ENCODE measurements around the gene MAB21L4.

The MAB21L4 gene

GRCh38 chr2:240881913-240882312 lies 14.0 kb downstream of the MAB21L4 start:
- no peak for DNase-seq (ENCODE audit: extremely low read depth, insufficient read length)
- TF ChIP-seq, protein P1, sequence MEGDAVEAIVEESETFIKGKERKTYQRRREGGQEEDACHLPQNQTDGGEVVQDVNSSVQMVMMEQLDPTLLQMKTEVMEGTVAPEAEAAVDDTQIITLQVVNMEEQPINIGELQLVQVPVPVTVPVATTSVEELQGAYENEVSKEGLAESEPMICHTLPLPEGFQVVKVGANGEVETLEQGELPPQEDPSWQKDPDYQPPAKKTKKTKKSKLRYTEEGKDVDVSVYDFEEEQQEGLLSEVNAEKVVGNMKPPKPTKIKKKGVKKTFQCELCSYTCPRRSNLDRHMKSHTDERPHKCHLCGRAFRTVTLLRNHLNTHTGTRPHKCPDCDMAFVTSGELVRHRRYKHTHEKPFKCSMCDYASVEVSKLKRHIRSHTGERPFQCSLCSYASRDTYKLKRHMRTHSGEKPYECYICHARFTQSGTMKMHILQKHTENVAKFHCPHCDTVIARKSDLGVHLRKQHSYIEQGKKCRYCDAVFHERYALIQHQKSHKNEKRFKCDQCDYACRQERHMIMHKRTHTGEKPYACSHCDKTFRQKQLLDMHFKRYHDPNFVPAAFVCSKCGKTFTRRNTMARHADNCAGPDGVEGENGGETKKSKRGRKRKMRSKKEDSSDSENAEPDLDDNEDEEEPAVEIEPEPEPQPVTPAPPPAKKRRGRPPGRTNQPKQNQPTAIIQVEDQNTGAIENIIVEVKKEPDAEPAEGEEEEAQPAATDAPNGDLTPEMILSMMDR (IDR thresholded peaks at IDR 0.05; ENCODE audit: insufficient read depth, low read length, poor library complexity, severe bottlenecking), result no peak

DNA sequence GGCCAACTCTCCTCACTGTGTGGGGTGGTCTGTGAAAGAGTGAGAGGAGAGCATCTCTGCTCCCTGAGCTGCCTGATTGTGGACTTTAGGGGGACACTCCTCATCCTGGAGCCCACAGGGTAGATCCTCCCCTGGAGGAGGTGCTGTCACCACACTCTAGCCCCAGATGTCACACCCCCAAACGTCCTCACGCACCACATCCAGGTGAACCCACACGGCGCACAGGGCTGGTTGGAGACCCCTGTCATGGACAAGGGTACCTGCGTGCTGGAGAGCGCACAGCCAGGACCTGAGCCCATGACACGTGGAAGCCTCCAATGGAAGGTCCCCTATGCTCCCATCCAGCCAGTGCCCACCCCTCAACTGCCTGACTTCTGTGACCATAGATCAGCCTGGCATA lies 16.9 kb downstream of the MAB21L4 start:
- TF ChIP-seq, protein P1 (IDR thresholded peaks at IDR 0.05; ENCODE audit: insufficient read depth, low read length, poor library complexity, severe bottlenecking), result no peak
- Histone ChIP-seq H3K4me3 (replicated peaks; ENCODE audit: low read depth, low read length) (no peak overlapping the region), H3K27me3 (replicated peaks; ENCODE audit: control insufficient read depth, insufficient read depth, low read length) (no peaks in the 10 kb centered on the region; the same call in 1 of the 2 replicates), H3K36me3 (ENCODE audit: control insufficient read depth, insufficient read depth, low read length) (no peaks in the 10 kb centered on the region)
- no peak for DNase-seq (ENCODE audit: extremely low read depth, insufficient read length)

More at GRCh38 chr2:240881913-240882312, 14.0 kb downstream of the MAB21L4 start:
- Histone ChIP-seq H3K36me3 (ENCODE audit: control insufficient read depth, insufficient read depth, low read length) (no peaks in the 10 kb centered on the region), H3K4me3 (replicated peaks; ENCODE audit: low read depth, low read length) (no peak overlapping the region), H3K27me3 (replicated peaks; ENCODE audit: control insufficient read depth, insufficient read depth, low read length) (no peaks in the 10 kb centered on the region)

DNA sequence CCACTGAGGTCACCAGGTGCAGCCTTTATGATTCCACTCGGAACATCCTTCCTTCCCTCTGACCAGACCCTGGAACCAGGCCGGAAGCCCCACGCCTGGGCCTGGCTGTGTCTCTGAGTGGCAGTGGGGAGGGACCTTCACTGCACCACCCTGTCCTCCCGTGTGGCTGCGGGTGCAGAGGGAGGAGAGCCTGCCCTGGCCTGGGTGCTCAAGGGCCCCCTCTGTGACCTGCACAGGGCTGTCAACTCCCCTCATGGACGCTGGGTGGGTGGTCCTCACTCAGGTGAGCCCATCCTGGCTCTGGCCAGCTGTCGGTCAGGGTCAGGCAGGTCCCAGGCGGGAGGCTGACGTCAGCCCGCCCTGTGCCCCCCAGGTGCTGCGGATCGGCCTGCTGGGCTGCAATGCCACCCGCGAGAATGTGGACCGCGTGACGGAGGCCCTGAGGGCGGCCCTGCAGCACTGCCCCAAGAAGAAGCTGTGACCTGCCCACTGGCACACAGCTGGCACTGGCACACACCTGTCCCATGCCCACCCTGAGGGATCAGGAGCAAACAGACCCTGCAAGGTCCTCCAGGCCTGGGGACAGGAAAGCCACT lies 17.5 kb downstream of the MAB21L4 start:
- Histone ChIP-seq H3K4me3 (replicated peaks; ENCODE audit: low read depth, low read length) (no peak overlapping the region), H3K36me3 (ENCODE audit: control insufficient read depth, insufficient read depth, low read length) (no peaks in the 10 kb centered on the region), H3K27me3 (replicated peaks; ENCODE audit: control insufficient read depth, insufficient read depth, low read length) (no peaks in the 10 kb centered on the region; the same call in 1 of the 2 replicates)
- no peak for DNase-seq (ENCODE audit: extremely low read depth, insufficient read length)
- TF ChIP-seq, protein P1 (IDR thresholded peaks at IDR 0.05; ENCODE audit: insufficient read depth, low read length, poor library complexity, severe bottlenecking), result no peak

DNA sequence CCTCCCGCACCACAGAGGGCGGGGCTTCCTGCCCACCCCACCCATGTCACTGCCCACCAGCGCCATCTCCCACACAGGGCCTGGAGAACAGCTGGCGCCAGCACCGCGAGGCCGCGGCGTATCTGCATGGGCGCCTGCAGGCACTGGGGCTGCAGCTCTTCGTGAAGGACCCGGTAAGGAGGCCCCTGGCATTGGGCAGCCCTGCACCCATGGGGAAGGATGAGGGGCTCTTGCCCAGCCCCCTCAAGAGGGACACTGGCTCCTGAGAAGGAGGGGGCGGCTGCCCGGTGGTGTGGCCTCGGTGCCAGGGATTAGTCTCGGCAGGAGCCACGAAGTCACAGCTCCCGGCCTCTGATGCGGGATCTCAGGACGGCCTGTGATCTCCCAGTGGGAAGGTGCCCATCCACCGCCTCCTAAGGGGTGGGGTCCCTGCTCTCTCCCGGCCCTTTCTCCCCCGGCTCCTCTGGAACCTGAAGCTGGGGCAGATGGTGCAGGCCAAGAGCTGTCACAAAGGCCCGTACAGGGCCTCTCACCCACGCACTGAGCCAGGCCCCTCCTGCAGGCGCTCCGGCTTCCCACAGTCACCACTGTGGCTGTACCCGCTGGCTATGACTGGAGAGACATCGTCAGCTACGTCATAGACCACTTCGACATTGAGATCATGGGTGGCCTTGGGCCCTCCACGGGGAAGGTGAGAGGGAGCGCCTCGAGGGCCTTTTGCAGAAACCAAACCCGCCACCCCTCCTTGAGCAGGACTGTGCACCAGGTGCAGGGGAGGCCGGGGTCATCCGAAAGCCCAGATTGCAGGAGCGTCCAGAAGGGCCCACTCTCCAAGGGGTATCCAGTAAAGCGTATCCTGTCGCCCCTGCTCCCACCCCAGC lies 18.3 kb downstream of the MAB21L4 start:
- TF ChIP-seq, protein P1 (IDR thresholded peaks at IDR 0.05; ENCODE audit: insufficient read depth, low read length, poor library complexity, severe bottlenecking), result no peak
- no peaks in the 10 kb centered on the region; the same call in 1 of the 2 replicates for H3K27me3 ChIP-seq (replicated peaks; ENCODE audit: control insufficient read depth, insufficient read depth, low read length)
- H3K4me3 ChIP-seq (replicated peaks; ENCODE audit: low read depth, low read length), result no peak overlapping the region
- no peaks in the 10 kb centered on the region for H3K36me3 ChIP-seq (ENCODE audit: control insufficient read depth, insufficient read depth, low read length)
- DNase-seq (ENCODE audit: extremely low read depth, insufficient read length), result no peak

GRCh38 chr2:240876475-240877251 lies 19.3 kb downstream of the MAB21L4 start:
- Histone ChIP-seq H3K36me3 (ENCODE audit: control insufficient read depth, insufficient read depth, low read length) (no peaks in the 10 kb centered on the region), H3K27me3 (replicated peaks; ENCODE audit: control insufficient read depth, insufficient read depth, low read length) (peaks cover 1% of the 10 kb centered on the region; the same call in 1 of the 2 replicates), H3K4me3 (replicated peaks; ENCODE audit: low read depth, low read length) (no peak overlapping the region)
- DNase-seq (ENCODE audit: extremely low read depth, insufficient read length), result no peak
- TF ChIP-seq, protein P1 (IDR thresholded peaks at IDR 0.05; ENCODE audit: insufficient read depth, low read length, poor library complexity, severe bottlenecking), result no peak

Measured in GM06990 (cell line).